ENCODE data around the gene TMEM126A. TPM values are rescaled to one million over a fixed set of nuclear protein-coding genes. Genes with fewer than 3 reads are reported as not detected.

Gene TMEM126A
- total and polyA plus RNA-seq, 2 of the 13 experiments (the other 11 are each of a cell fraction or from before 2014, with no cell fraction given) = 59.5 to 66.9 TPM

- TF ChIP-seq PBX3 (CRISPR knock-in tag; IDR thresholded peaks at IDR 0.05; ENCODE audit: borderline replicate concordance) (no peak), ZEB1 (IDR thresholded peaks at IDR 0.05; ENCODE audit: insufficient replicate concordance, low read depth) (no peak), DDIT3 (CRISPR knock-in tag; IDR thresholded peaks at IDR 0.05) (no peak), ZNF253 (CRISPR knock-in tag; IDR thresholded peaks at IDR 0.05; ENCODE audit: borderline replicate concordance) (no peak), ZNF512 (CRISPR knock-in tag; IDR thresholded peaks at IDR 0.05) (no peak), SP2 (CRISPR knock-in tag; IDR thresholded peaks at IDR 0.05) (no peak), IRF2 (CRISPR knock-in tag; IDR thresholded peaks at IDR 0.05) (no peak), CEBPG (CRISPR knock-in tag; IDR thresholded peaks at IDR 0.05) (peak; percentile 97), SMC3 (IDR thresholded peaks at IDR 0.05; ENCODE audit: low read length) (peak; percentile 9; the same call in 1 of the 2 replicates), GMEB1 (CRISPR knock-in tag; IDR thresholded peaks at IDR 0.05; ENCODE audit: borderline replicate concordance) (no peak), ZNF121 (CRISPR knock-in tag; IDR thresholded peaks at IDR 0.05) (peak; percentile 97), MIER3 (CRISPR knock-in tag; IDR thresholded peaks at IDR 0.05; ENCODE audit: borderline replicate concordance) (no peak), FOXK2 (IDR thresholded peaks at IDR 0.05) (no peak), ZNF644 (CRISPR knock-in tag; IDR thresholded peaks at IDR 0.05; ENCODE audit: low read depth) (peak; percentile 68; the same call in 1 of the 2 replicates), ATM (IDR thresholded peaks at IDR 0.05; ENCODE audit: borderline replicate concordance) (no peak), POGZ (CRISPR knock-in tag; IDR thresholded peaks at IDR 0.05) (peak; percentile 48; the same call in 1 of the 2 replicates), ZNF362 (CRISPR knock-in tag; IDR thresholded peaks at IDR 0.05; ENCODE audit: borderline replicate concordance) (peak; percentile 70; the same call in 1 of the 2 replicates), MTF2 (CRISPR knock-in tag; IDR thresholded peaks at IDR 0.05; ENCODE audit: borderline replicate concordance) (no peak)
Observed at GRCh38 chr11:85619499-85619898, 28.3 kb upstream of the TMEM126A start (continued).

All from HepG2 (cell line).